RWPE1 (cell line): Measurements from ENCODE around the gene MSTO1.
"Not testable (repeated sequence)": the region's sequence is repeated elsewhere in the genome, so short reads cannot be mapped to it uniquely, and the experiment has no call there.

Source experiments
- CTCF ChIA-PET: fragments of 350-600 bp; sonication (Branson Sonifier 250); formaldehyde crosslinking; extraction: SDS; loops from one replicate; lab custom pipeline; 2021; lab: Yijun Ruan, JAX
- POLR2A ChIA-PET: fragments of 400-600 bp; formaldehyde crosslinking; extraction: SDS; loops from one replicate; lab custom pipeline; 2020; ENCODE audit warnings: antibody characterized with exemption; ENCODE audit not compliant: low non-redundant PET; lab: Yijun Ruan, JAX
- DNase-seq: peaks from one replicate; pipeline ENCODE4 v3.0.0; 2012; ENCODE audit warnings: low spot score
- H3K27ac ChIP-seq: fragments of 450-650 bp; 2 replicates; pipeline ENCODE4 v1.5.1; 2017
- CTCF ChIP-seq: fragments of 450-650 bp; conservative IDR thresholded peaks from 2 replicates; pipeline ENCODE4 v1.5.1; 2017; ENCODE audit warnings: low read depth, mild to moderate bottlenecking

Gene MSTO1

GRCh38 chr1:155607708-155608107, 2.3 kb upstream of the MSTO1 start:
- CTCF ChIA-PET: no interaction called here
- no peak overlapping the region for H3K27ac ChIP-seq
- DNase-seq: no peak
- POLR2A ChIA-PET: no interaction called here
- TF ChIP-seq CTCF: no peak

- H3K27ac ChIP-seq: no peak overlapping the region
- ChIA-PET POLR2A (interaction anchor here (0.5 to 0.7 kb wide), 2 partner anchors 54 to 333 kb away, joined by 3 read pairs; no protein-coding TSS in a partner anchor), CTCF (interaction anchor here (0.6 kb wide), 1 partner anchor 407 kb away, joined by 4 read pairs; no protein-coding TSS in a partner anchor)
- DNase-seq: no peak
- no peak for TF ChIP-seq CTCF
Observed at GRCh38 chr1:155608888-155609225, 1.2 kb upstream of the MSTO1 start.

- DNase-seq, CTCF ChIA-PET, H3K27ac ChIP-seq: not testable (repeated sequence)
- POLR2A ChIA-PET: interaction anchor here (0.6 kb wide), 1 partner anchor 1721 kb away, joined by 3 read pairs; no protein-coding TSS in a partner anchor
Observed at GRCh38 chr1:155610257-155610647, 234 bp downstream of the MSTO1 start.

- H3K27ac ChIP-seq, CTCF ChIA-PET, POLR2A ChIA-PET, DNase-seq: not testable (repeated sequence)
Observed at GRCh38 chr1:155613226-155613625, 3.2 kb downstream of the MSTO1 start.

GRCh38 chr1:155622191-155622590, 12.2 kb downstream of the MSTO1 start:
- ChIA-PET POLR2A (no interaction called here), CTCF (no interaction called here)
- no peak overlapping the region for H3K27ac ChIP-seq
- no peak for DNase-seq
- TF ChIP-seq CTCF: no peak

GRCh38 chr1:155623357-155623756, 13.3 kb downstream of the MSTO1 start:
- no peak overlapping the region for H3K27ac ChIP-seq
- POLR2A ChIA-PET: no interaction called here
- no peak for DNase-seq
- no peak for TF ChIP-seq CTCF
- CTCF ChIA-PET: interaction anchor here (0.6 to 0.7 kb wide), 2 partner anchors 182 to 418 kb away, joined by 3 read pairs; no protein-coding TSS in a partner anchor

GRCh38 chr1:155626428-155626827, 16.4 kb downstream of the MSTO1 start:
- DNase-seq, POLR2A ChIA-PET, H3K27ac ChIP-seq, CTCF ChIA-PET: not testable (repeated sequence)

GRCh38 chr1:155636397-155637153, 26.6 kb downstream of the MSTO1 start:
- POLR2A ChIA-PET: no interaction called here
- H3K27ac ChIP-seq: no peak overlapping the region
- CTCF ChIA-PET: no interaction called here
- no peak for DNase-seq
- TF ChIP-seq CTCF: no peak
